Measurements from ENCODE around the gene SNX13. TPM values are rescaled to one million over a fixed set of nuclear protein-coding genes. Genes with fewer than 3 reads are reported as not detected.

SNX13 gene
- total RNA-seq, 8 experiments from 2014 or later = 21.5 to 45.5 (median 29.2) TPM

GRCh38 chr7:17849504-17849903, 90.8 kb downstream of the SNX13 start:
- ATAC-seq (replicated peaks in 6 of 8) = no peak
- in situ Hi-C loops (cut with MboI; ENCODE audit: low pct_unique_long_range_greater_than_20kb in 2 of 9, low sequenced_read_pairs in 9 of 9, unreplicated experiment in 9 of 9) = no loop called here
- no peak overlapping the region for H3K27ac ChIP-seq
- WGBS, 10 experiments = 50 to 100% (median 100%) methylated on average over 2 to 3 of the region's 3 CpGs; no CpG with 5 or more reads in 1 of the 10 experiments
- H3K4me3 ChIP-seq = no peak overlapping the region
- H3K4me1 ChIP-seq (replicated peaks in 1 of 2) = no peaks in the 10 kb centered on the region

- H3K4me3 ChIP-seq = no peak overlapping the region
- no peak for ATAC-seq (replicated peaks in 6 of 8)
- no peaks in the 10 kb centered on the region for H3K4me1 ChIP-seq (replicated peaks in 1 of 2)
- 94 to 100% (median 95%) methylated on average over 3 to 4 of the region's 10 CpGs; no CpG with 5 or more reads in 7 of the 10 experiments for WGBS, 10 experiments
- in situ Hi-C loops (cut with MboI; ENCODE audit: low pct_unique_long_range_greater_than_20kb in 2 of 9, low sequenced_read_pairs in 9 of 9, unreplicated experiment in 9 of 9) = no loop called here
- H3K27ac ChIP-seq = no peak overlapping the region
Observed at GRCh38 chr7:17848516-17848915, 91.8 kb downstream of the SNX13 start.

GRCh38 chr7:17846935-17847334, 93.4 kb downstream of the SNX13 start:
- Histone ChIP-seq H3K4me3 (no peak overlapping the region), H3K4me1 (replicated peaks in 1 of 2) (no peaks in the 10 kb centered on the region), H3K27ac (no peak overlapping the region)
- WGBS, 10 experiments = 63 to 98% (median 96%) methylated on average over 1 to 5 of the region's 5 CpGs
- ATAC-seq (replicated peaks in 6 of 8) = no peak
- in situ Hi-C loops (cut with MboI; ENCODE audit: low pct_unique_long_range_greater_than_20kb in 2 of 9, low sequenced_read_pairs in 9 of 9, unreplicated experiment in 9 of 9) = no loop called here

- Histone ChIP-seq H3K4me1 (replicated peaks in 1 of 2) (no peaks in the 10 kb centered on the region), H3K4me3 (no peak overlapping the region), H3K27ac (no peak overlapping the region)
- WGBS, 10 experiments = 67 to 100% (median 91%) methylated on average over 1 to 4 of the region's 4 CpGs
- in situ Hi-C loops (cut with MboI; ENCODE audit: low pct_unique_long_range_greater_than_20kb in 2 of 9, low sequenced_read_pairs in 9 of 9, unreplicated experiment in 9 of 9) = no loop called here
- ATAC-seq (replicated peaks in 6 of 8) = no peak
Observed at GRCh38 chr7:17845197-17845547, 95.1 kb downstream of the SNX13 start.

GRCh38 chr7:17844514-17845196, 95.6 kb downstream of the SNX13 start:
- H3K4me1 ChIP-seq (replicated peaks in 1 of 2) = no peaks in the 10 kb centered on the region
- ATAC-seq (replicated peaks in 6 of 8) = no peak
- H3K27ac ChIP-seq = no peak overlapping the region
- in situ Hi-C loops (cut with MboI; ENCODE audit: low pct_unique_long_range_greater_than_20kb in 2 of 9, low sequenced_read_pairs in 9 of 9, unreplicated experiment in 9 of 9) = no loop called here
- no peak overlapping the region for H3K4me3 ChIP-seq
- 62 to 93% (median 73%) methylated on average over 2 to 3 of the region's 3 CpGs; no CpG with 5 or more reads in 3 of the 10 experiments for WGBS, 10 experiments

GRCh38 chr7:17844022-17844421, 96.3 kb downstream of the SNX13 start:
- Histone ChIP-seq H3K27ac (no peak overlapping the region), H3K4me1 (replicated peaks in 1 of 2) (no peaks in the 10 kb centered on the region), H3K4me3 (no peak overlapping the region)
- in situ Hi-C loops (cut with MboI; ENCODE audit: low pct_unique_long_range_greater_than_20kb in 2 of 9, low sequenced_read_pairs in 9 of 9, unreplicated experiment in 9 of 9) = no loop called here
- WGBS, 10 experiments = 64 to 86% (median 77%) methylated on average over 3 to 4 of the region's 4 CpGs; no CpG with 5 or more reads in 1 of the 10 experiments
- no peak for ATAC-seq (replicated peaks in 6 of 8)

GRCh38 chr7:17843041-17843440, 97.3 kb downstream of the SNX13 start:
- no peak overlapping the region for H3K4me3 ChIP-seq
- no peaks in the 10 kb centered on the region for H3K4me1 ChIP-seq (replicated peaks in 1 of 2)
- in situ Hi-C loops (cut with MboI; ENCODE audit: low pct_unique_long_range_greater_than_20kb in 2 of 9, low sequenced_read_pairs in 9 of 9, unreplicated experiment in 9 of 9) = no loop called here
- H3K27ac ChIP-seq = no peak overlapping the region
- no peak for ATAC-seq (replicated peaks in 6 of 8)

GRCh38 chr7:17832820-17833355, 107.4 kb downstream of the SNX13 start:
- no peak for ATAC-seq (replicated peaks in 6 of 8)
- Histone ChIP-seq H3K27ac (no peak overlapping the region), H3K4me3 (no peak overlapping the region), H3K4me1 (replicated peaks in 1 of 2) (no peaks in the 10 kb centered on the region)
- in situ Hi-C loops (cut with MboI; ENCODE audit: low pct_unique_long_range_greater_than_20kb in 2 of 9, low sequenced_read_pairs in 9 of 9, unreplicated experiment in 9 of 9) = no loop called here

GRCh38 chr7:17832242-17832641, 108.1 kb downstream of the SNX13 start:
- no peaks in the 10 kb centered on the region for H3K4me1 ChIP-seq (replicated peaks in 1 of 2)

GRCh38 chr7:17830206-17830605, 110.1 kb downstream of the SNX13 start:
- 76 to 100% (median 93%) methylated on average over 1 of the region's 1 CpG; no CpG with 5 or more reads in 3 of the 10 experiments for WGBS, 10 experiments
- H3K27ac ChIP-seq = no peak overlapping the region
- ATAC-seq (replicated peaks in 6 of 8) = no peak
- H3K4me3 ChIP-seq = no peak overlapping the region
- in situ Hi-C loops (cut with MboI; ENCODE audit: low pct_unique_long_range_greater_than_20kb in 2 of 9, low sequenced_read_pairs in 9 of 9, unreplicated experiment in 9 of 9) = no loop called here
- no peaks in the 10 kb centered on the region for H3K4me1 ChIP-seq (replicated peaks in 1 of 2)

More at GRCh38 chr7:17832242-17832641, 108.1 kb downstream of the SNX13 start:
- no peak for ATAC-seq (replicated peaks in 6 of 8)
- WGBS, 10 experiments = 89 to 100% (median 100%) methylated on average over 1 of the region's 1 CpG; no CpG with 5 or more reads in 2 of the 10 experiments
- Histone ChIP-seq H3K27ac (no peak overlapping the region), H3K4me3 (no peak overlapping the region)
- in situ Hi-C loops (cut with MboI; ENCODE audit: low pct_unique_long_range_greater_than_20kb in 2 of 9, low sequenced_read_pairs in 9 of 9, unreplicated experiment in 9 of 9) = no loop called here

- ATAC-seq (replicated peaks in 6 of 8) = no peak
- H3K4me3 ChIP-seq = no peak overlapping the region
- in situ Hi-C loops (cut with MboI; ENCODE audit: low pct_unique_long_range_greater_than_20kb in 2 of 9, low sequenced_read_pairs in 9 of 9, unreplicated experiment in 9 of 9) = no loop called here
- H3K27ac ChIP-seq = no peak overlapping the region
- 60 to 100% (median 97%) methylated on average over 1 to 3 of the region's 3 CpGs; no CpG with 5 or more reads in 1 of the 10 experiments for whole genome bisulfite sequencing, 10 experiments
- H3K4me1 ChIP-seq (replicated peaks in 1 of 2) = no peaks in the 10 kb centered on the region
Observed at GRCh38 chr7:17829001-17829400, 111.3 kb downstream of the SNX13 start.

- peak in 1 of 8 experiments; percentile 41 for ATAC-seq (replicated peaks in 6 of 8)
- Histone ChIP-seq H3K4me1 (replicated peaks in 1 of 2) (no peaks in the 10 kb centered on the region), H3K27ac (no peak overlapping the region), H3K4me3 (no peak overlapping the region)
- WGBS, 10 experiments = 53 to 100% (median 88%) methylated on average over 1 to 3 of the region's 3 CpGs
- in situ Hi-C loops (cut with MboI; ENCODE audit: low pct_unique_long_range_greater_than_20kb in 2 of 9, low sequenced_read_pairs in 9 of 9, unreplicated experiment in 9 of 9) = no loop called here
Observed at GRCh38 chr7:17822547-17823173, 117.6 kb downstream of the SNX13 start.

GRCh38 chr7:17816903-17817302, 123.4 kb downstream of the SNX13 start:
- WGBS, 10 experiments = 80 to 100% (median 96%) methylated on average over 1 to 3 of the region's 3 CpGs
- no peak for ATAC-seq (replicated peaks in 6 of 8)

GRCh38 chr7:17815318-17815717, 125.0 kb downstream of the SNX13 start:
- H3K27ac ChIP-seq = no peak overlapping the region
- in situ Hi-C loops (cut with MboI; ENCODE audit: low pct_unique_long_range_greater_than_20kb in 2 of 9, low sequenced_read_pairs in 9 of 9, unreplicated experiment in 9 of 9) = no loop called here
- H3K4me1 ChIP-seq (replicated peaks in 1 of 2) = no peaks in the 10 kb centered on the region
- ATAC-seq (replicated peaks in 6 of 8) = no peak
- no peak overlapping the region for H3K4me3 ChIP-seq
- WGBS, 10 experiments = 73 to 100% (median 89%) methylated on average over 1 to 4 of the region's 4 CpGs

More at GRCh38 chr7:17816903-17817302, 123.4 kb downstream of the SNX13 start:
- no peaks in the 10 kb centered on the region for H3K4me1 ChIP-seq (replicated peaks in 1 of 2)
- H3K4me3 ChIP-seq = no peak overlapping the region
- no peak overlapping the region for H3K27ac ChIP-seq
- in situ Hi-C loops (cut with MboI; ENCODE audit: low pct_unique_long_range_greater_than_20kb in 2 of 9, low sequenced_read_pairs in 9 of 9, unreplicated experiment in 9 of 9) = no loop called here
